Stimulated activated CD8-positive, alpha-beta memory T cell treated with anti-CD3 and anti-CD28 coated beads, Interleukin-12 subunit alpha, Interleukin-12 subunit beta, amount 100 ng/mL, for 4 hours (primary cell): ENCODE data around the gene PLEKHM2.
"Not testable (repeated sequence)": the region's sequence is repeated elsewhere in the genome, so short reads cannot be mapped to it uniquely, and the experiment has no call there.

Experiments
- DNase-seq: peaks from one replicate; pipeline ENCODE4 v3.0.0-alpha.2; 2020; ENCODE audit warnings: low read depth

PLEKHM2 gene

DNA sequence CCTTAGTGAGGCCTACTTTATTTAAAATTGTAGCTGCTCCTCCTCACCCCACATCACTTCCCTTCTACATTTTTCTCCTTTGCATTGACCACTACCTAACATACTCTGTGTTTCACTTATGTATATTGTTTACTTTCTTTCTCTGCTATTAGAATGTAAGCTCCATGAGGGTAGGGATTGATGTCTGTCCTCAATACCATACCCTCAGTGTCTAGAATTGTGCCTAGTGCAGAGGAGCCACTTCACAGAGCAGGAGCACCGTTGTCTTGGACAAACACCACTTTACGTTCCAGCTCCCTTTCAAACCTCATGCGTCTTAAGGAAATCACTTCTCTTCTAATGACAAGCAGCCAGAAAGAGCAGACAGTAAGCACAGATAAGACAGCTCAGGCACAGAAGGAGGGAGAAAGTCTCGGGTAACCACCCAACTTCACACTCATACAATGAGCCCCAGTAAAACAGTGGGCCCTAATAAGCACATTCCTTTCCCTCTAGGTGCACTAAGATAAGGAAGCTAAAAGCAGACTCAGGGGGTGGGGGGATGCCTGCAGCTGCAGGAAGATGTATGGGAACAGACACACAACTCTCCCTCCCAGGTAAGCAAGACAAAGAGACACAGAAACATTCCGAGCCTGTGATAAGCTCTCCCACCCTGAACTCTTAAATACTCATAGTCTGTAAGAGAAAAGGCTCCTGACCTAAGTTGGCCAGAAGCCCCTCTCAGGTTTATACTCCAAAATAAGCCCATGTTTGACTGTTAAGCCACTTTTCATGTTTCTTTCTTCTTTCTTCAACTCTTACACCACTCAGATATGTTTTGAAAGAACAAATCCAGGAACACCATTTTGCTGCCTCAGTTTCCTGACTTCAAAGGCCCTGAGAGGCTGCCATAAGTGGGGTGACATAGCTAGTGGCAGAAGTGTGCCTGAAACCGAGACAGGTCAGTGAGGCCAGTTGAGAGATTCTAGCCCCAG, 7.1 kb upstream of the PLEKHM2 start:
- no peak for DNase-seq

DNA sequence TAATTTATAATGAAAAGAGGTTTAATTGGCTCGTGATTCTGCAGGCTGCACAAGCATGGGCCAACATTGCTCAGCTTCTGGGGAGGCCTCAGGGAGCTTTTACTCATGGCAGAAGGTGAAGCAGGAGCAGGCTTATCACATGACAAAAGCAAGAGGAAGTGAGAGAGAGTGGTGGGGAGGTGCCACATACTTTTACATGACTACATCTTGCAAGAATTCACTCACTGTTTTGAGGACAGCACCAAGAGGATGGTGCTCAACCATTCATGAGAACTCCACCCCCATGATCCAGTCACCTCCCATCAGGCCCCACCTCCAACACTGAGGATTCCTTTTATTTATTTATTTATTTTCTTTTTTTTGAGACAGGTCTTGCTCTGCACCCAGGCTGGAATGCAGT, 5.5 kb upstream of the PLEKHM2 start:
- DNase-seq: no peak

DNA sequence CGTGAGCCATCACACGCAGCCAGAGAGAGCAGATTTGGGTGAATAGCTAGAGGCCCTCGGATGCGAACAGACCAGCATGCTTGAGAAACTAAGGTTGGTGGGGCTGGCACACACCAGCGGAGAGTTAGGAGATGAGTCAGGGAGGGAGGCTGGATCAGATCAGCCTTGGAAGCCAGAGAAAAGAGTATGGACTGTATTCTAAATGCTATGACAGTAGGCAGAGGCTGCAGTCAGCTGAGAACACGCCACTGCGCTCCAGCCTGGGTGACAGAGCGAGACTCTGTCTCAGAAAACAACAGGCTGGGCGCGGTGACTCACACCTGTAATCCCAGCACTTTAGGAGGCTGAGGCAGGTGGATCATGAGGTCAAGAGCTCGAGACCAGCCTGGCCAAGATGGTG, 4.0 kb upstream of the PLEKHM2 start:
- DNase-seq: no peak

DNA sequence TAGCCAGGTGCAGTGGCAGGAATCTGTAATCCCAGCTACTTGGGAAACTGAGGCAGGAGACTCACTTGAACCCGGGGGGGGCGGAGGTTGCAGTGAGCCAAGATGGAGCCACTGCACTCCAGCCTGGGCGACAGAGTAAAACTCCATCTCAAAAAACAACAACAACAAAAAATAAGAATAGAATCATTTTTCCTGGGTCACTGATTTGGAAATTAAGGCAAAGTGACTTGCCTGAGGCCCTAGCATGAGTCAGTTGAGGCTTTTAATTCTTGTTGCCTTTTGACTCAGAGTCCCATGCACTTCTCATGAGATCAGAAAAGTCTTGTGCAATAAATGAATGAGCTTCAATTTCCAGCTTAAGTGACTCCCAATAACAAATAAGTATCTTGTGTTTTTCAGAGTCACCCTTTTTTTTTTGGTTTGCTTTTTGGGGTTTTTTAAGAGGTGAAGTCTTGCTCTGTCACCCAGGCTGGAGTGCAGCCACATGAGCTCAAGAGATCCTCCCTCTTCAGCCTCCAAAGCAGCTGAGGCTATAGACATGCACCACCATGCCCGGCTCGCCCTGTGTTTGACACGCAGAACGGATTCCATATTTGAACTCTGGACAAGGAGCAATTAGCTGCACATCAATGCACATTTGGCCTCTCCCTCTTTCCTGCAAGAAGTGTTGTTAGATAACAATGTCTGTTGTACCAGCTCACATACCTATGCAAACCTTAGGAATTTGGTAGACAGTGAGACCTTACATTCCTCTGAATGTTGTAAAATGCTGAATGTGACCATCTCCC, 3.4 kb upstream of the PLEKHM2 start:
- no peak for DNase-seq

DNA sequence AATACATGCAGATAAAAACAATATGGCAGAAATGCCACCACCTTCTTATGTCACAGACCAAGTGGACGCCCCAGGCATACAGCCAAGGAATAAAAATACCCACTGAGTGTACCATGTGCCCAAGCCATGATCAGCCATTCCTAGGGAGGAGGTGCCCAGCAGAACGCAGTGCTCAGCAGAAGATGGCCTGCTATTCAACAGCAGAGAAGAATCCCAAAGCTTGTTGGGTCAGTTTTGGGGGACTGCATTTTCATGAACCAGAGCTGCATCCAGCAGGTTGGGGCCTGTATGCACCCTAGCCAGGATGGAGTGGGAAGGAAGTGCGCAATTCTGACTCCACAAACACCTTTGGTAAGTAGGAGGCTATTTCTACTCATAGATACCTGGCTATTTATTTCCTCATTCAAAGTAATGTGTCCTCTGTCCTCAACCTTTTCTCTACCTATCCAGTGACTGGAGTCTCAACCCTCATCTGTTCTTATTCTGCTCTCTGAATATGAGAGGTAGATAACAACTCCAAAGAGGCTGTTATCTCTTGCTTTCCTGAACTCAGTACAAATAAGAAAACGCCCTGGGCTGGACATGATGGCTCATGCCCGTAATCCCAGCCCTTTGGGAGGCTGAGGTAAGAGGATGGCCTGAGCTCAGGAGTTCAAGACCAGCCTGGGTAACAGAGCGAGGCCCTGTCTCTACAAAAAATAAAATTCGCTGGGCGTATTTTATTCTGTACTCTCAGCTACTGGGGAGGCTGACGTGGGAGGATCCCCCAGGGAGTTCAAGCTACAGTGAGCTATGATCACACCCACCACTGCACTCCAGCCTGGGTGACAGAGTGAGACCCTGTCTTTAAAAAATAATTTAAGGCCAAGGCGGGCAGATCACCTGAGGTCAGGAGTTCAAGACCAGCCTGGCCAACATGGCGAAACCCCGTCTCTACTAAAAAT, 2.5 kb upstream of the PLEKHM2 start:
- no peak for DNase-seq

DNA sequence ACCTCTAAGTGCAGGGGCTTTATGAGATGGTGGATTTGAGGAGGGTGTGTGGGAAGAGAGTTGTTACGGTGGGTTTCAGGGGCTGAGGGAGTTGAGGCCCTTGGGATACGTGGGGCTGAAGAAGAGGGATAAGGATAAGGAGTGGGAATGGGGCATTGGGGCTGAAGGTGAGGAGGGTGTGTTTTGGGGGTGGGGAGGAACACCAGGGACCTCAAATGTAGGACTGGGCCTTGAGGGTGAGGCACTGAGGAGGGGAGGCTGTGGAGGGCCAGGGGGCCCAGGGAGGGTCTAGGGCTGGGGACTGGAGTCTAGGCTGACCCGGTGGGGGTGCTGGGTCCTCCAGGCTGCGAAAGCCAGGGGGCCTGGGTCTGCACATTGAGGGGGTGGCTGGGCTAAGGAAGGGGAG, 1.2 kb upstream of the PLEKHM2 start:
- no peak for DNase-seq

DNA sequence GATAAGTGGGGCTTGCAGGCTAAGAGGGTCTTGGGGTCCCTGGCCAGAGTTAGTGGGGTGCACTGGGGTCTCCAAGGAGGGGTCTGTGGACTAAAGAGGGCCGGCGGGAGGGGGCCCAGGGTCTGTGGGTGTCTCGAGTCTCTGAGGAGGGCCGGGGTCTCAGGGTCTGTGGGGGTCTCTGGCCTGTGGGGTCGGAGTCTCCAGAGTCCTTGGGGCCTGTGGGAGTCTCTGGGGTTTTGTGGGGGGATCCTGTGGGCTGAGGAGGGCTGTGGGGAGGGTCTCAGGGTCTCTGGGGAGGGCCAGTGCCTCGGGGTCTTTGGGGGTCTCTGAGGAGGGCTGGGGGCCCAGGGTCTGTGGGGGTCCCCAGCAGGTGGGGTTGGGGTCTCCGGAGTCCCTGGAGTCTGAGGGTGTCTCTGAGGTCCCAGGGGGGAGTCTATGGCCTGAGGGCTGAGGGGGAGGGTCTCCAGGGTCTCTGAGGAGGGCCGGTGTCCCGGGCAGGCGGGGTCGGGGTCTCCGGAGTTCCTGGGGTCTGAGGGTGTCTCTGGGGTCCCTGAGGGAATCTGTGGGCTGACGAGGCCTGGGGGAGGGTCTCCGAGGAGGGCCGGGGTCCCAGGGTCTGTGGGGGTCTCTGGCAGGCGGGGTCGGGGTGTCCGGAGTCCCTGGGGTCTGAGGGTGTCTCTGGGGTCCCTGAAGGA, 628 bp upstream of the PLEKHM2 start:
- no peak for DNase-seq

DNA sequence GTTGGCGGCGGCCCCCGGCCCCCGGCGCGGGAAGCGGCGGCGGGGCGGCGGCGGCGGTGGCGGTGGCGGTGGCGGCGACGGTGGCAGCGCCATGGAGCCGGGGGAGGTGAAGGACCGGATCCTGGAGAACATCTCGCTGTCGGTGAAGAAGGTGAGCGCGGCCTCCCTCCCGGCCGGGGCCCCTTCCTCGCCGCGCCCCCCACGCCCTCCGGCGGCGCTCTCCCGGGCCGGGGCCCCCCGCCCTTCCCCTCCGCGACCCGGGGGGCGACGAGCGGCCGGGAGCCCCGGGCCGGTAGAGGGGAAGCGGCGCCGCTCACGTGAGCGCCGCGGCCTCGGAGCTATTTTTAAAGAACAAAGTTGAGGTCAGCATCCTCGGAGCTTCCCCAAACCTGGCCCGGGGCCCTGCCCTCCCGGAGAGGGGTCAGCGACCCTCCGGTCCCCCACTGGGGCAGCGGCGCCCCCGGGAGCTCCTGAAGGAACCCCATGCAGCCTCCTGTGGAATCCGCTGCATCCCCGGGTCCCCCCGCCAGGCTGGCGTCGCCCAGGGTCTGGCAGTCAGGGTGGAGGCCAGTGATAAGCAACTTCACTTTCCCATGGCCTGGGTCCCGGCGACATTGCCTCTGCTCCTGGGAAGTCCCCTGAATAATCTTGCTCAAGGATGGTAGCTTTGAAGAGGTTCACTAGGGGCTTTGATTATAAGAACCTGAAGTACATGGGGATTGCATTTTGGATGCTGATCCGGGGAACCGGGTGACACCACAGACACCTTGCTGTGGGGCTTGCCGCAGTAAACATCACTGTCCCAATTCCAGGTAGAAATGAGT, 560 bp downstream of the PLEKHM2 start:
- no peak for DNase-seq

DNA sequence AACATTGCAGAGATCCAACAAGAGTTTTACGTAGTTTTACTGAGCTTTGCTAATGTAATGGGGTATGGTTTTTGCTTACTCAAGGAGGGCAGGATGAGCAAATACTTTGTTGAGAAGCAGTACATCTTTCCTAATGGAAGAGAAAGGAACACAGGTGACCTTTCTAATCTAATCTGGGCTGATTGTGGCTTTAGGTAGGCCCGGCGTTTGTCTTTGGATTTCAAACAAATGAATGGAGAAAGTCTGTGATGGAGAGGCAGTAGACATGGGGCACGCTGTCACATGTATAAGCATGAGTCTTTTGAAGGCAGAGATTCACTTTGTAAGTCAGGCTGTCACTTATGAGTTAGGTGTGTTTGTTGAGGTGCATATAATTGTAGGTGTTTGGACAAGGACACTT, 1.7 kb downstream of the PLEKHM2 start:
- no peak for DNase-seq

DNA sequence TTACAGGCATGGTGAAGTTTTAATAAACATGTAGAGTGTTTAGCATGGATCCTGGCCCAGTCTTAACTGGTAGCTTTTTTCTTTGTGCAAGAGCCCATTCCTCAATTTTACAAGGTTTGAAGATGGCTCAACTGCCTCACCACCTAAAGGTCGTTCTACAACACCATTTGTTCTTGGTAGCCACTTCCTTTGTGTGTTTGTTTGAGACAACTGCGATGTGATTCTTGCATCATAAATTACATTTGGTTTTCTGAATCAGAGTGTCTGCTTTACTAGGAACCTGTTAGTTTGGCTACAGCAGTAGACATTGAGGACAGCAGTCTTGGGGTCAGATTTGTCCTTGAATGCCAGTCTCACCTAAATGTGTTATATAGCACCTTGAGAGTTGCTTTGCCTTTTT, 3.3 kb downstream of the PLEKHM2 start:
- DNase-seq: no peak

DNA sequence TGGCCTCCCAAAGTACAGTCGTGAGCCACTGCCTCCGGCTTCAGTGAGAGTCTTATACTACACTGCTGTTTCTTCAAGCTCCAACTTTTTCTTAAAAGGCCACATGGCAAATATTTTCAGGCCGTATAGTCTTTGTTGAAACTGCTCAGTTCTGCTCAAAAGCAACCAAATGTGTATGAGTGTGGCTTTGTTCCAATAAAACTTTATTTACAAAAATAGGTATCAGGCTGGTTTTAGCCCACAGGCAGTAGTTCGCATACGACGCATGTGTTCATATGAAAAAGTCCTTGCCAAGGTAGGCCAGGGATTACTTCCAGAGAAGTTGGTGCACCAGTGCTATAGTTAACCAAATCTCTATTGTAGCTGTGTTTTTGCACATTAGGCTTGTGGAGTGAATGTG, 6.2 kb downstream of the PLEKHM2 start:
- no peak for DNase-seq

DNA sequence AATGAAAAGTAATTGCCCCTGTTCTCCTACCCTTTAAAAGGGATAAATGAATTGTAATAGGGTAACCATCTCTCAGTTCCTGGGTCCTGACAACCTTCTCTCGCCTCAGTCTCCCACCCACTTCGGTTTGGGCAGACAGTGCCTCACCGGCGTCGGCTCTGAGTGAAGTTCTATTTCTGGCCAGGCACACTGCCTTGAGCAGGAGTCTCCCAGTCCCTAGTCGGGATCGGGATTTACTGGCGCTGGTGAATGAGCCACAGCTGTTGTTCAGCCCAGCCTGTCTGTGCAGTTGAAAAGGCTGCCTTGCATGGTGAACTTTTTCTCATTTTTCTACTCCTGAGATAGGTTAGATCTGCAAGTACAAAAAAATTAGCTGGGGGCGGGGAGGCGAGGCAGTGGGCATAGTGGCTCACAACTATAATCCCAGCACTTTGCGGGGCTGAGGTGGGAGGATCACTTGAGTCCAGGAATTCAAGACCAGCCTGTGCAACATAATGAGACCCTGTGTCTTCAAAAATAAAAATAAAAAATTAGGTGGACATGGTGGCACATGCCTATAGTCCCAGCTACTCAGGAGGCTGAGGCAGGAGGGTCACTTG, 7.4 kb downstream of the PLEKHM2 start:
- DNase-seq: no peak

DNA sequence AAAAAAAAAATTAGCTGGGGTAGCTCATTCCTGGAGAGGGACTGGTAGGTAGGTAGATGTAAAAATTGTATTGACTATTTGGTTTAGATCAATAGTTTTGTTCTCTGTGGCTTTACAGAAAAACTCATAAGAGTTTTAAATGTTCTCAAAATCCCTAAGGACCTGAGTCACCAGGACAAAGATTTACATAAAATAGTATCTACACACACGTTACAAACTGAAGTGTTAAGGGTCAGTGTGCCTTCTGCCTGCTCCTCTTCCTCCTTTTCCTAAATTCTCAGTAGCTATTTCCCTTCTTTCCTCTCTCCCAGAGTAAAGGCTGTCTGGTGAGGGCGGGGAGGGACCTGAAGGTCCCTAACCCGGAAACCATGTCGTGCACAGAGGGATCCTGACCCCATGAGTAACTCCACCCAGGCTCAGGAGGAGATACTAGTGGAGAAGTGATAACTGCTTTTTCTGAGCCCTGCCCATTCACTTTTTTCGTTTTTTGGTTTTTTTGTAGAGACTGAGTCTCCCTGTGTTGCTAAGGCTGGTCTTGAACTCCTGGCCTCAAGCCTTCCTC, 8.1 kb downstream of the PLEKHM2 start:
- DNase-seq: no peak

DNA sequence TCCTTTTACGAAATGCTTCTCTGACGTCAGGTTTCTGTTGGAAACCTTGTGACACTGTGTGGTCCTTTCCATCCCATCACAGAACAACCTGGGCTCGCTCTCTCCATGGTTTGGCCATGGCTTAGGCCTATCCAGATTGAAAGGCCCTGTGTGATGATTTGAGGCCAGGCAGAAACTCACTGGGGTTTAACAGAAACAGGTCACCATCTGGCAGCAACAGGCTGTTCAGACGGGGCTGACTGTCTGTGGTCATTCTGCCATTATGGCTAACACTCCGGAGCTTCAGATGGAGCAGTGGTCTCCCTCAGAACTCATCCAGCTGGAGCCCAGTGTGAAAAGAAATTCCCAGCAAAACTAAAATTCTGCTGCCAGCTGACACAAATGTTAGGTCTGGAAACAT, 9.3 kb downstream of the PLEKHM2 start:
- no peak for DNase-seq

DNA sequence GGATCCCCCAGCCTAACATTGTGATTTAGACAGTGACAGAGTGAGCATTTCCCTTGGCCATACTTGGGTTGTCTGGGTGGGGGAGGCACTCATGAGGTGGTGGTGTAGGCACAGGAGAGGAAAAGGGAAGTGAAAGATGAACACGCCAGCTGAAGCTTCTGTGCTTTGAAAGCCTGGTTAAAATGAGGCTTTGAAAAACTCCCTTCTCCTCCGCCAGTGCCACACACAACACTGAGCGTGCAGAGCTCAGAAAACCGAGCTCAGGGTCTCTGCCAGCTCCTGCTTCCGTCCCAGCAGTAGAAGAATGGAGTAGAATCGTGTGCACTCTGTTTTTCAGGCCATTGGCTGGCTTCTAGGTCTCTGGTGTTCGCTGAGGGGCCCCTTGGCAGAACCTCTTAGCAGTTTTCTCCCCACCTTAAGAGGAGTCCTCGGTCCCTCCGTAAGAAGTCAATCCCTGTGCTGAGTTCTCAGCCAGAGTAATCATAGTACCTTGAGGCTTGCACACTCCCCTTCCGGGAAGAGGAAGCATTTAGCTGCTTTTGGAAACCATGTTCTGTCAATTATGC, 12.9 kb downstream of the PLEKHM2 start:
- no peak for DNase-seq

DNA sequence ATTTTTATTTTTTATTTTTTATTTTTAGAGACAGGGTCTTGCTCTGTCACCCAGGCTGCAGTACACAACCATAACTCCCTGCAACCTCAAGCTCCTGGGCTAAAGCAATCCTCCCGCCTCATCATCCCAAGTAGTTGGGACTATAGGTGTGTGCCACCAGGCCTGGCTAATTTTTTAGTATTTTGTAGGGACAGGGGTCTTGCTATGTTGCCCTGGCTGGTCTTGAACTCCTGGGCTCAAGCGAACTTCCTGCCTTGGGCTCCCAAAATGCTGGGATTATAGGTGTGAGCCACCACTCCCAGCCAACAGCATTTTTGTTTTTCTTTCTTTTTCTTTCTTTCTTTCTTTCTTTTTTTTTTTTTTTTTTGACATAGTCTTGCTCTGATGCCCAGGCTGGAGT, 14.1 kb downstream of the PLEKHM2 start:
- no peak for DNase-seq

DNA sequence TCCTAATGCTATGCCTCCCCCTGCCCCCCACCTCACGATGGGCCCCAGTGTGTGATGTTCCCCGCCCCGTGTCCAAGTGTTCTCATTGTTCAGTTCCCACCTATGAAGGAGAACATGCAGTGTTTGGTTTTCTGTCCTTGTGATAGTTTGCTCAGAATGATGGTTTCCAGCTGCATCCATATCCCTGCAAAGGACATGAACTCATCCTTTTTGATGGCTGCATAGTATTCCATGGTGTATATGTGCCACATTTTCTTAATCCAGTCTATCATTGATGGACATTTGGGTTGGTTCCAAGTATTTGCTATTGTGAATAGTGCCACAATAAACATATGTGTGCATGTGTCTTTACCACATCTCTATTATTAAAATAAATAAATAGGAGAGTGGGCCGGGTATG, 15.2 kb downstream of the PLEKHM2 start:
- DNase-seq: not testable (repeated sequence)

DNA sequence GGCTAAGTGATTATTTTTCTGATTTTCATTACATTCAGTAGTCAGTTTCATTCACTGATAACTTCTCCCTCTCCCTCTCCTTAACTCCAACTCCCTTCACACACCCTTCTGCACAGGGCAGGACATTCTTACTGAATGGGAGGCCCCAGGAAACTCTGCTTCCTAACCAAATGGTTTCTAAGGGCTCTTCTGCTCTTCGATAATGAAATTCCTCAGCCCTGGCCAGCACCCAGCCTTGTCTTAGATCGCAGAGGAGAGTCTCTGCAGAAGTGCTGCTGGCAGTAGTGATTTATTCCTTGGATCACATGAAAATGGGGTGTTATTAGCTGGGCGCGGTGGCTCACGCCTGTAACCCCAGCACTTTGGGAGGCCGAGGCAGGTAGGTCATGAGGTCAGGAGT, 16.4 kb downstream of the PLEKHM2 start:
- DNase-seq: no peak

DNA sequence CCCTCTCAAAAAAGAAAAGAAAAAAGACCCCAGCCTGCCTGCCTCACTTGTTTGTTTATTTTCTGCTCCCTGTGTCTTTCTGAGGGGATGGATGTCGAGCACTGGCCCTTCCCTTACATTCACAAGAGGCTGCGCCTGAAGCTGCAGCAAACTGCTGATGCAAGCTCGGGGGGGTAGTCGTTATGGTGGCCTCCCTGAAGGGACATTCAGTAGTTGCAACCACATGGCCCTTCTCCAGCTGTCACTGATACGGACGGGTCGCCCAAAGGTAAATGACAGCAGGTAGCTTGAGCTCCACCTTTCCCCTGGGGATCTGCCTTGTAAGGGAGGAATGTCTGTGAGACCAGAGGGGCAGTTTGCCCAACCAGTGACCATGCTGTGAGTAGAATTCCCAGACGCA, 17.7 kb downstream of the PLEKHM2 start:
- DNase-seq: no peak
